ENCODE data around the gene CFAP221. TPM values are rescaled to one million over a fixed set of nuclear protein-coding genes. Genes with fewer than 3 reads are reported as not detected.

CFAP221 gene
- total RNA-seq, 8 experiments from 2014 or later = 0.52 to 18.7 (median 6.0) TPM; not detected in 1

DNA sequence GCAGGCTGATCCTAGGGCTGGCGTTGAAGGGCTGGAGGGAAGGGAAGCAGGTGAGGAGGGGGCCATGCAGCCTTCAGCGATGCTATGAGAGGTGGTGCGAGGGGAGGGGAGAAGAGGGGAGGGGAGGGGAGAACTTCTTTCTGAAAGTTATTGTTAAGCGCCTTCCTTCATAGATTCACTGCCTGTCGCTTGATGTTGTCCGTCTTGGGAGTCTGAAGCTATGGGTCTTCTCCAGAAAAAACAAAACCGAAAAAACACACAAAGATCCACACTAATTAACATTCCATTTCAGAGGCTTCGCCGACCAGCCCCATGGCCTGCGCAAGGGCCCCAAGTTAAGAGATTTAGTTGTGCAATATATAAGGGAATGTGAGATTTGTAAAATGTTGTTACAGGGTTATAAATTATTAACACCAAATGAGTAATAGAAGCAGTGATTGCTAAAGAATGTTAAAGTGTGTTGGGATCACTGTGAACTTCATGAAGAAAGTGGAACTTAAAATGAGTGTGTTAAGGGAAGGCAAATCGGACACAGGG lies 758 bp downstream of the CFAP221 start:
- 25 to 76% (median 37%) methylated on average over 2 to 10 of the region's 11 CpGs; no CpG with 5 or more reads in 2 of the 10 experiments for WGBS, 10 experiments
- Histone ChIP-seq H3K4me3 (peak overlapping the region; percentile 51 to 75 (median 64)), H3K27ac (peak overlapping the region in 1 of 2 donors; percentile 98), H3K4me1 (replicated peaks in 1 of 2) (peaks cover 17% of the 10 kb centered on the region in 2 donors)
- ATAC-seq (replicated peaks in 6 of 8) = no peak
- in situ Hi-C loops (cut with MboI; ENCODE audit: low pct_unique_long_range_greater_than_20kb in 2 of 9, low sequenced_read_pairs in 9 of 9, unreplicated experiment in 9 of 9) = no loop called here

- in situ Hi-C loops (cut with MboI; ENCODE audit: low pct_unique_long_range_greater_than_20kb in 2 of 9, low sequenced_read_pairs in 9 of 9, unreplicated experiment in 9 of 9) = no loop called here
- WGBS, 10 experiments = 0 to 71% (median 33%) methylated on average over 1 to 6 of the region's 6 CpGs; no CpG with 5 or more reads in 1 of the 10 experiments
- Histone ChIP-seq H3K4me1 (replicated peaks in 1 of 2) (peaks cover 17% of the 10 kb centered on the region in 2 donors), H3K4me3 (no peak overlapping the region), H3K27ac (no peak overlapping the region)
- ATAC-seq (replicated peaks in 6 of 8) = no peak
Measured at GRCh38 chr2:119545754-119546446, 1.7 kb downstream of the CFAP221 start.

GRCh38 chr2:119546447-119546767 lies 2.2 kb downstream of the CFAP221 start:
- no peak overlapping the region for H3K4me3 ChIP-seq
- ATAC-seq (replicated peaks in 6 of 8) = no peak
- no peak overlapping the region for H3K27ac ChIP-seq
- WGBS, 10 experiments = 63 to 90% (median 72%) methylated on average over 1 of the region's 1 CpG; no CpG with 5 or more reads in 6 of the 10 experiments
- in situ Hi-C loops (cut with MboI; ENCODE audit: low pct_unique_long_range_greater_than_20kb in 2 of 9, low sequenced_read_pairs in 9 of 9, unreplicated experiment in 9 of 9) = no loop called here
- H3K4me1 ChIP-seq (replicated peaks in 1 of 2) = peaks cover 17% of the 10 kb centered on the region in 2 donors

GRCh38 chr2:119548516-119549120 lies 4.4 kb downstream of the CFAP221 start:
- WGBS, 10 experiments = 17 to 100% (median 67%) methylated on average over 1 to 2 of the region's 2 CpGs; no CpG with 5 or more reads in 3 of the 10 experiments
- no peak for ATAC-seq (replicated peaks in 6 of 8)
- H3K4me1 ChIP-seq (replicated peaks in 1 of 2) = peaks cover 17% of the 10 kb centered on the region in 2 donors
- no peak overlapping the region for H3K27ac ChIP-seq
- in situ Hi-C loops (cut with MboI; ENCODE audit: low pct_unique_long_range_greater_than_20kb in 2 of 9, low sequenced_read_pairs in 9 of 9, unreplicated experiment in 9 of 9) = no loop called here
- no peak overlapping the region for H3K4me3 ChIP-seq

DNA sequence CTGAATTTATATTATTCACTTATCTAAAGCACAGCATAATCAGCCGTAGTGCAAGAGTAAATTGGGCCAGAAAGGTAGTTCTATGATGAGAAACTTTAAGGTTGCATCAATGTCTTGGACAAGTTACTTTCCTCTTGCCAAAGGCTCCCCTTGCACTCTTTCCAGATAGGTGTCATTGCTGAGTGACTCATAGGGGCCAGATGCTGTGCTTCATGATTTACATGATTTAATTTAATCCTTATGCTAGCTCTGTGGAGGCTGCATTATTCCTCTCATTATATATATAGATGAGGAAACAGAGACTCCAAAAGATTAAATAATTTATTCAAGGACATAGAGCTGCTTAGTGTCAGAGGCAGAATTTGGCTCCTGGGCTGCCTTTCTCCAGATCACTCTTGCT lies 5.0 kb downstream of the CFAP221 start:
- H3K4me1 ChIP-seq (replicated peaks in 1 of 2) = peaks cover 17% of the 10 kb centered on the region in 2 donors
- no peak overlapping the region for H3K4me3 ChIP-seq
- in situ Hi-C loops (cut with MboI; ENCODE audit: low pct_unique_long_range_greater_than_20kb in 2 of 9, low sequenced_read_pairs in 9 of 9, unreplicated experiment in 9 of 9) = no loop called here
- no peak overlapping the region for H3K27ac ChIP-seq
- 20 to 100% (median 83%) methylated on average over 1 of the region's 1 CpG; no CpG with 5 or more reads in 5 of the 10 experiments for WGBS, 10 experiments
- peak in 3 of 8 experiments; percentile 80 to 87 (median 81) for ATAC-seq (replicated peaks in 6 of 8)

DNA sequence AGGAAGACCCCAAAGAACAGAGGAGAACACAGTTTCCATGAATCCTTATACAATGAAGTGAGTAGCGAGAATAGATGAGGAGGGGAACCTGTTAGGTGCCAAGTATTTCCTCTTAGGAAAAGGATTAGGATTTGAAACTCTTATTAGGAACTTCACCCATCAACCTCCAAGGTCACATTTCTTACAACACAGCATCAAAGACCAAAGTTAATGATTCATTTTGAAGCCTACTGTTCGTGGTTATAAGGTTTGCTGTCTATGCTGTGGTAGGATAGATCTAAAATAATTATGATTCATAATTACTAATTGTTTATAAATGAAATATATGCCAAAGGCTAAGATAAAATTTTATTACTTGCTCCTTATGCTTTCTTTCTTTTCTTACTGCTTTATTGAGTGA lies 6.1 kb downstream of the CFAP221 start:
- Histone ChIP-seq H3K4me3 (no peak overlapping the region), H3K27ac (no peak overlapping the region), H3K4me1 (replicated peaks in 1 of 2) (peaks cover 12 to 13% of the 10 kb centered on the region in 2 donors)
- in situ Hi-C loops (cut with MboI; ENCODE audit: low pct_unique_long_range_greater_than_20kb in 2 of 9, low sequenced_read_pairs in 9 of 9, unreplicated experiment in 9 of 9) = no loop called here
- WGBS, 10 experiments = 18 to 100% (median 80%) methylated on average over 1 to 2 of the region's 2 CpGs; no CpG with 5 or more reads in 1 of the 10 experiments
- ATAC-seq (replicated peaks in 6 of 8) = no peak

DNA sequence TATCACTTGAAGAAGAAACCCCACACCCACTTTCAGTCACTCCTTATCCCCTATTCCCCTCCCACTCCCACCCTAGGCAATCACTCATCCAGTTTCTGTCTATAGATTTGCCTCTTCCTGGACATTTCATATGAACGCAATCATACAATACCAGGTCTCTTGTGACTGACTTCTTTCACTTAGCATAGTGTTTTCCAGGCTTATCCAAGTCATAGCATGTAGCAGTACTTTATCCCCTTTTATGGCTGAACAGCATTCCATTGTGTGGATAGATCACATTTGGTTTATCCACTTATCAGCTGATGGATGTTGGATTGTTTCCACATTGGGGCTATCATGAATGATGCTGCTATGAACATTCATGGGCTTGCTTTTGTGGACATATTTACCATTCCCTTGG lies 6.6 kb downstream of the CFAP221 start:
- Histone ChIP-seq H3K4me3 (no peak overlapping the region), H3K27ac (no peak overlapping the region), H3K4me1 (replicated peaks in 1 of 2) (peaks cover 7 to 8% of the 10 kb centered on the region in 2 donors)
- in situ Hi-C loops (cut with MboI; ENCODE audit: low pct_unique_long_range_greater_than_20kb in 2 of 9, low sequenced_read_pairs in 9 of 9, unreplicated experiment in 9 of 9) = no loop called here
- WGBS, 10 experiments = 33 to 100% (median 90%) methylated on average over 1 of the region's 1 CpG; no CpG with 5 or more reads in 5 of the 10 experiments
- no peak for ATAC-seq (replicated peaks in 6 of 8)

- in situ Hi-C loops (cut with MboI; ENCODE audit: low pct_unique_long_range_greater_than_20kb in 2 of 9, low sequenced_read_pairs in 9 of 9, unreplicated experiment in 9 of 9) = no loop called here
- ATAC-seq (replicated peaks in 6 of 8) = no peak
- H3K4me1 ChIP-seq (replicated peaks in 1 of 2) = no peaks in the 10 kb centered on the region
- WGBS, 10 experiments = 0 to 100% (median 66%) methylated on average over 1 to 3 of the region's 3 CpGs; no CpG with 5 or more reads in 2 of the 10 experiments
- H3K27ac ChIP-seq = no peak overlapping the region
- no peak overlapping the region for H3K4me3 ChIP-seq
Measured at GRCh38 chr2:119552902-119553301, 8.7 kb downstream of the CFAP221 start.

- no peak for ATAC-seq (replicated peaks in 6 of 8)
- Histone ChIP-seq H3K4me3 (no peak overlapping the region), H3K4me1 (replicated peaks in 1 of 2) (no peaks in the 10 kb centered on the region), H3K27ac (no peak overlapping the region)
- in situ Hi-C loops (cut with MboI; ENCODE audit: low pct_unique_long_range_greater_than_20kb in 2 of 9, low sequenced_read_pairs in 9 of 9, unreplicated experiment in 9 of 9) = no loop called here
- WGBS, 10 experiments = 37 to 100% (median 90%) methylated on average over 1 to 7 of the region's 7 CpGs
Measured at GRCh38 chr2:119553687-119554344, 9.6 kb downstream of the CFAP221 start.

GRCh38 chr2:119565481-119565880 lies 21.2 kb downstream of the CFAP221 start:
- in situ Hi-C loops (cut with MboI; ENCODE audit: low pct_unique_long_range_greater_than_20kb in 2 of 9, low sequenced_read_pairs in 9 of 9, unreplicated experiment in 9 of 9) = no loop called here
- no peaks in the 10 kb centered on the region for H3K4me1 ChIP-seq (replicated peaks in 1 of 2)
- no peak for ATAC-seq (replicated peaks in 6 of 8)
- no peak overlapping the region for H3K27ac ChIP-seq
- 42 to 100% (median 91%) methylated on average over 1 to 2 of the region's 2 CpGs; no CpG with 5 or more reads in 3 of the 10 experiments for WGBS, 10 experiments
- H3K4me3 ChIP-seq = no peak overlapping the region

- in situ Hi-C loops (cut with MboI; ENCODE audit: low pct_unique_long_range_greater_than_20kb in 2 of 9, low sequenced_read_pairs in 9 of 9, unreplicated experiment in 9 of 9) = no loop called here
- no peak overlapping the region for H3K4me3 ChIP-seq
Measured at GRCh38 chr2:119567292-119567691, 23.0 kb downstream of the CFAP221 start.

GRCh38 chr2:119574108-119574815 lies 30.0 kb downstream of the CFAP221 start:
- WGBS, 10 experiments = 6 to 100% (median 57%) methylated on average over 1 to 3 of the region's 3 CpGs; no CpG with 5 or more reads in 4 of the 10 experiments
- H3K4me1 ChIP-seq (replicated peaks in 1 of 2) = no peaks in the 10 kb centered on the region
- in situ Hi-C loops (cut with MboI; ENCODE audit: low pct_unique_long_range_greater_than_20kb in 2 of 9, low sequenced_read_pairs in 9 of 9, unreplicated experiment in 9 of 9) = no loop called here
- ATAC-seq (replicated peaks in 6 of 8) = no peak
- no peak overlapping the region for H3K4me3 ChIP-seq
- H3K27ac ChIP-seq = no peak overlapping the region

More at GRCh38 chr2:119567292-119567691, 23.0 kb downstream of the CFAP221 start:
- Histone ChIP-seq H3K27ac (no peak overlapping the region), H3K4me1 (replicated peaks in 1 of 2) (no peaks in the 10 kb centered on the region)
- ATAC-seq (replicated peaks in 6 of 8) = no peak

DNA sequence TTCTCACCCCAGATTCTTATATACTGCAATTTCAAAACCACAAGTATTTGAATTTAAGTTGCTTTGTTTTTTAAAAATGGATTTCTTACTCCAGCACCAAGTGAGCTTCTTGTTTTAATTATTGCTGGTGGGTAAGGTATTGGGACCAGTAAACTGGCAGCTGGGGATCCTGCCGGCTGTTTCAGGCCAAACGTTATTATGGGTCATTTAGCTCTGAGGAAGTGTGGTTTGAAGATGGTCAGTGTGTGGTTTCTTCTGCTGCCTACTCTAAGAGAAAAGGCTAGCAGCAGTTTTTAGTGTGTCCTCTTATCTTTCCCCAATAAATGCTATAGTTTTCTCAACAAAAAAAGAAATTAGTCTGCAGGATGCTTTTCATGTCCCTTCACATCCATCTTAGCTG lies 30.6 kb downstream of the CFAP221 start:
- in situ Hi-C loops (cut with MboI; ENCODE audit: low pct_unique_long_range_greater_than_20kb in 2 of 9, low sequenced_read_pairs in 9 of 9, unreplicated experiment in 9 of 9) = no loop called here
- no peak for ATAC-seq (replicated peaks in 6 of 8)
- Histone ChIP-seq H3K27ac (no peak overlapping the region), H3K4me1 (replicated peaks in 1 of 2) (no peaks in the 10 kb centered on the region), H3K4me3 (no peak overlapping the region)
- 7 to 69% (median 50%) methylated on average over 1 to 2 of the region's 2 CpGs; no CpG with 5 or more reads in 3 of the 10 experiments for whole genome bisulfite sequencing, 10 experiments
